Mesenchymal stem cell (in vitro differentiated cells and primary cell): ENCODE data around the gene METTL25B. TPM values are rescaled to one million over a fixed set of nuclear protein-coding genes. Genes with fewer than 3 reads are reported as not detected.

Experiments
- DNase-seq: peaks from one replicate; pipeline ENCODE4 v3.0.0-alpha.2; 2013
- H2AFZ ChIP-seq: one replicate; pipeline ENCODE4 v1.6.1; 2013; ENCODE audit warnings: low read depth, mild to moderate bottlenecking, control low read depth, inconsistent platforms, low read length, moderate library complexity
- H2AK5ac ChIP-seq: 2 replicates; pipeline ENCODE4 v1.6.1; 2013; ENCODE audit warnings: low read length, moderate library complexity, mild to moderate bottlenecking, inconsistent platforms; ENCODE audit not compliant: severe bottlenecking
- H2BK120ac ChIP-seq: one replicate; pipeline ENCODE4 v1.6.1; 2013; ENCODE audit warnings: low read depth, mild to moderate bottlenecking, inconsistent platforms, low read length, moderate library complexity
- H2BK12ac ChIP-seq, 2 experiments: one replicate each; pipeline ENCODE4 v1.6.1; 2013; ENCODE audit warnings: inconsistent platforms in 2 of 2, low read length in 2 of 2, mild to moderate bottlenecking in 2 of 2, moderate library complexity in 2 of 2, control low read depth in 1 of 2
- H2BK15ac ChIP-seq: one replicate; pipeline ENCODE4 v1.6.1; 2013; ENCODE audit warnings: mild to moderate bottlenecking, low read depth, inconsistent platforms; ENCODE audit not compliant: poor library complexity, severe bottlenecking
- H2BK5ac ChIP-seq: 2 replicates; pipeline ENCODE4 v1.6.1; 2013; ENCODE audit warnings: low read depth, mild to moderate bottlenecking, low read length, control low read depth, inconsistent platforms; ENCODE audit not compliant: poor library complexity, severe bottlenecking
- H3K14ac ChIP-seq, 2 experiments: one replicate each; pipeline ENCODE4 v1.6.1; 2013; ENCODE audit warnings: inconsistent platforms in 2 of 2, low read length in 2 of 2, control low read depth in 1 of 2, mild to moderate bottlenecking in 1 of 2, moderate library complexity in 1 of 2
- H3K18ac ChIP-seq, 2 experiments: one replicate each; pipeline ENCODE4 v1.6.1; 2013; ENCODE audit warnings: inconsistent platforms in 2 of 2, low read length in 2 of 2, control low read depth in 1 of 2, low read depth in 1 of 2, mild to moderate bottlenecking in 1 of 2
- H3K23ac ChIP-seq, 2 experiments: one replicate each; pipeline ENCODE4 v1.6.1; 2013; ENCODE audit warnings: inconsistent platforms in 2 of 2, low read length in 2 of 2, mild to moderate bottlenecking in 2 of 2, moderate library complexity in 2 of 2, control low read depth in 1 of 2
- H3K27ac ChIP-seq: 2 replicates; pipeline ENCODE4 v1.5.1; 2013; ENCODE audit warnings: mild to moderate bottlenecking, moderate library complexity, low read length, control low read depth, inconsistent platforms; ENCODE audit not compliant: poor library complexity, severe bottlenecking
- H3K27me3 ChIP-seq, 2 experiments: 2 replicates each; pipeline versions ENCODE4 v1.6.1 to v1.7.0; 2013; ENCODE audit warnings: low read length in 2 of 2, mild to moderate bottlenecking in 2 of 2, moderate library complexity in 2 of 2, control low read depth in 1 of 2, inconsistent platforms in 1 of 2; ENCODE audit not compliant: control insufficient read depth in 1 of 2, insufficient read depth in 1 of 2
- H3K36me3 ChIP-seq, 2 experiments: 2 replicates each; pipeline versions ENCODE4 v1.6.1 to v1.7.0; 2013; ENCODE audit warnings: low read length in 2 of 2, control low read depth in 1 of 2, inconsistent platforms in 1 of 2, low read depth in 1 of 2, mild to moderate bottlenecking in 1 of 2; ENCODE audit not compliant: insufficient read depth in 2 of 2, control insufficient read depth in 1 of 2
- H3K4ac ChIP-seq, 2 experiments: one replicate each; pipeline ENCODE4 v1.6.1; 2013; ENCODE audit warnings: inconsistent platforms in 2 of 2, low read length in 2 of 2, mild to moderate bottlenecking in 2 of 2, moderate library complexity in 2 of 2, control low read depth in 1 of 2, low read depth in 1 of 2
- H3K4me1 ChIP-seq: 2 replicates; pipeline ENCODE4 v1.6.1; 2013; ENCODE audit warnings: low read depth, low read length, control low read depth; ENCODE audit not compliant: control insufficient read depth, insufficient read depth
- H3K4me2 ChIP-seq: 2 replicates; pipeline ENCODE4 v1.6.1; 2013; ENCODE audit warnings: low read length, mild to moderate bottlenecking, inconsistent platforms; ENCODE audit not compliant: poor library complexity, severe bottlenecking
- H3K4me3 ChIP-seq, 2 experiments: 2 replicates each; pipeline versions ENCODE4 v1.5.1 to v1.7.0; 2013; ENCODE audit warnings: low read length in 2 of 2, mild to moderate bottlenecking in 2 of 2, control low read depth in 1 of 2, low read depth in 1 of 2; ENCODE audit not compliant: insufficient read depth in 1 of 2
- H3K79me1 ChIP-seq: replicated peaks from 2 replicates; pipeline ENCODE4 v1.6.1; 2013; ENCODE audit warnings: mild to moderate bottlenecking, control low read depth, low read length, inconsistent platforms; ENCODE audit not compliant: poor library complexity, severe bottlenecking
- H3K9ac ChIP-seq: 2 replicates; pipeline ENCODE4 v1.7.0; 2013; ENCODE audit warnings: mild to moderate bottlenecking, low read length, moderate library complexity
- H3K9me3 ChIP-seq: 2 replicates; pipeline ENCODE4 v1.7.0; 2013; ENCODE audit warnings: mild to moderate bottlenecking, low read length; ENCODE audit not compliant: control insufficient read depth
- H4K8ac ChIP-seq: one replicate; pipeline ENCODE4 v1.6.1; 2013; ENCODE audit warnings: inconsistent platforms, mild to moderate bottlenecking, low read length, moderate library complexity
- H4K91ac ChIP-seq: one replicate; pipeline ENCODE4 v1.6.1; 2013; ENCODE audit warnings: mild to moderate bottlenecking, low read length, inconsistent platforms
- WGBS: methylation state at CpG from one replicate; pipeline ENCODE4 v1.1.7; 2013; ENCODE audit warnings: mixed read lengths; 5-methylcytosine and 5-hydroxymethylcytosine counted together
- polyA plus RNA-seq, 2 experiments: library from polyadenylated mRNA; stranded (reverse); fragments of 200-250 nt; gene quantifications; one replicate each; pipeline ENCODE4 v1.2.3, GENCODE V29; 2013

METTL25B gene
- polyA plus RNA-seq (2013, experiment 1 of 2) = 12.1 TPM
- polyA plus RNA-seq (2013, experiment 2 of 2) = 11.3 TPM

GRCh38 chr1:156727926-156728598, at the start of gene METTL25B:
Gene METTL25B, plus strand, starts transcription at chr1:156728469. Its CDS starts 636 bp downstream, at chr1:156729105.
- Histone ChIP-seq H2BK120ac (peak within 1 kb of the TSS; percentile 62), H3K18ac (peak within 1 kb of the TSS; percentile 79 to 95), H3K4me2 (peak within 1 kb of the TSS; percentile 89), H2AFZ (peak within 1 kb of the TSS; percentile 32), H3K4me3 (peak within 1 kb of the TSS; percentile 83 to 98), H3K27me3 (no peaks in the 10 kb centered on the region), H2BK12ac (no peak within 1 kb of the TSS), H3K14ac (peak within 1 kb of the TSS in 1 of 2 experiments; percentile 29), H4K91ac (peak within 1 kb of the TSS; percentile 67), H3K23ac (no peak within 1 kb of the TSS), H3K4me1 (peaks cover 21% of the 10 kb centered on the region), H2BK5ac (no peak within 1 kb of the TSS), H3K36me3 (peaks cover 12 to 47% of the 10 kb centered on the region in 2 experiments), H3K9me3 (no peaks in the 10 kb centered on the region), H2BK15ac (peak within 1 kb of the TSS; percentile 73), H3K27ac (peak within 1 kb of the TSS; percentile 60), H3K79me1 (peaks cover 18% of the 10 kb centered on the region), H2AK5ac (peak within 1 kb of the TSS; percentile 38), H3K9ac (peak within 1 kb of the TSS; percentile 100), H4K8ac (peak within 1 kb of the TSS; percentile 90), H3K4ac (peak within 1 kb of the TSS; percentile 21 to 77)
- peak; percentile 88 for DNase-seq
- WGBS = under 1% methylated on average over 19 of the region's 46 CpGs

- H3K4ac ChIP-seq = no peak overlapping the region
- H2AFZ ChIP-seq = no peak overlapping the region
- no peak overlapping the region for H3K14ac ChIP-seq
- H3K9ac ChIP-seq = no peak overlapping the region
- H3K18ac ChIP-seq = no peak overlapping the region
- no peak overlapping the region for H3K4me2 ChIP-seq
- no peak overlapping the region for H2BK15ac ChIP-seq
- H3K9me3 ChIP-seq = no peaks in the 10 kb centered on the region
- H3K36me3 ChIP-seq = peaks cover 0 to 2% of the 10 kb centered on the region in 2 experiments
- H4K91ac ChIP-seq = no peak overlapping the region
- peaks cover 1% of the 10 kb centered on the region for H3K79me1 ChIP-seq
- no peak overlapping the region for H3K23ac ChIP-seq
- peaks cover 0 to 27% of the 10 kb centered on the region in 2 experiments for H3K27me3 ChIP-seq
- H3K4me3 ChIP-seq = no peak overlapping the region
- H3K27ac ChIP-seq = no peak overlapping the region
- no peak for DNase-seq
- H4K8ac ChIP-seq = no peak overlapping the region
- no peak overlapping the region for H2BK5ac ChIP-seq
- no peak overlapping the region for H2BK12ac ChIP-seq
- whole genome bisulfite sequencing = 63% methylated on average over 2 of the region's 2 CpGs
- no peak overlapping the region for H2BK120ac ChIP-seq
- no peak overlapping the region for H2AK5ac ChIP-seq
- peaks cover 23% of the 10 kb centered on the region for H3K4me1 ChIP-seq
These were observed 48.2 kb upstream of the METTL25B start for GRCh38 chr1:156680056-156680455.

- Histone ChIP-seq H3K27me3 (peaks cover 0 to 27% of the 10 kb centered on the region in 2 experiments), H3K79me1 (no peaks in the 10 kb centered on the region), H2BK120ac (no peak overlapping the region), H2BK15ac (peak overlapping the region; percentile 26), H3K4me3 (no peak overlapping the region), H3K23ac (no peak overlapping the region), H4K8ac (no peak overlapping the region), H2BK5ac (no peak overlapping the region), H3K14ac (no peak overlapping the region), H3K36me3 (no peaks in the 10 kb centered on the region), H3K4ac (no peak overlapping the region), H2AFZ (no peak overlapping the region), H3K18ac (no peak overlapping the region), H3K9me3 (no peaks in the 10 kb centered on the region), H2AK5ac (no peak overlapping the region), H3K9ac (no peak overlapping the region), H3K4me2 (no peak overlapping the region), H4K91ac (no peak overlapping the region), H3K4me1 (peaks cover 11% of the 10 kb centered on the region), H2BK12ac (no peak overlapping the region), H3K27ac (no peak overlapping the region)
- 87% methylated on average over 7 of the region's 8 CpGs for WGBS
- DNase-seq = no peak
These were observed 46.9 kb upstream of the METTL25B start for GRCh38 chr1:156681196-156681960.
